Caco-2 (cell line): ENCODE measurements around the gene HMCN1. TPM values are rescaled to one million over a fixed set of nuclear protein-coding genes. Genes with fewer than 3 reads are reported as not detected.

ENCODE experiments used
- BruUV-seq: library from RNA; stranded (reverse); fragments of 400-500 nt; replicated peaks from 2 replicates; lab custom pipeline; 2021; lab: Mats Ljungman, UMichigan
- CTCF ChIA-PET: fragments of 300-600 bp; sonication (Branson Sonifier 250); formaldehyde crosslinking; loops from one replicate; lab custom pipeline; 2022; ENCODE audit warnings: antibody characterized with exemption; lab: Charles Lee
- POLR2A ChIA-PET: fragments of 300-600 bp; sonication (Branson Sonifier 250); formaldehyde crosslinking; loops from one replicate; lab custom pipeline; 2022; ENCODE audit warnings: antibody characterized with exemption; lab: Charles Lee
- DNase-seq, 2 experiments: peaks; one replicate each; pipeline versions ENCODE4 v3.0.0 to v3.0.0-alpha.2; 2020 to 2022
- H3K27me3 ChIP-seq: replicated peaks from 2 replicates; pipeline ENCODE4 v1.6.0; 2011; ENCODE audit warnings: low read length; ENCODE audit not compliant: control insufficient read depth, insufficient read depth
- H3K36me3 ChIP-seq: 2 replicates; pipeline ENCODE4 v1.5.1; 2011; ENCODE audit warnings: low read length; ENCODE audit not compliant: control insufficient read depth, insufficient read depth
- H3K4me1 ChIP-seq: fragments of 250-450 bp; sonication (Bioruptor Pico); 2 replicates; pipeline ENCODE4 v1.5.1; 2020; ENCODE audit warnings: mild to moderate bottlenecking
- H3K4me3 ChIP-seq: 2 replicates; pipeline ENCODE4 v1.5.1; 2011; ENCODE audit warnings: low read depth, mild to moderate bottlenecking, control low read depth, low read length
- H3K9me3 ChIP-seq: fragments of 250-450 bp; sonication (Bioruptor Pico); 2 replicates; pipeline ENCODE4 v1.5.1; 2020; ENCODE audit warnings: mild to moderate bottlenecking, moderate library complexity
- H3K27ac Mint-ChIP-seq: one replicate; pipeline ENCODE4 v1.8.0; 2022; ENCODE audit warnings: mixed read lengths; ENCODE audit not compliant: unreplicated experiment
- H3K27me3 Mint-ChIP-seq: one replicate; pipeline ENCODE4 v1.8.0; 2022; ENCODE audit warnings: mixed read lengths; ENCODE audit not compliant: insufficient read depth, unreplicated experiment
- H3K36me3 Mint-ChIP-seq: one replicate; pipeline ENCODE4 v1.8.0; 2022; ENCODE audit warnings: mild to moderate bottlenecking, mixed read lengths; ENCODE audit not compliant: insufficient read depth, unreplicated experiment
- H3K4me1 Mint-ChIP-seq: one replicate; pipeline ENCODE4 v1.8.0; 2022; ENCODE audit warnings: low read depth, mixed read lengths; ENCODE audit not compliant: unreplicated experiment
- H3K4me3 Mint-ChIP-seq: one replicate; pipeline ENCODE4 v1.8.0; 2022; ENCODE audit warnings: mild to moderate bottlenecking, moderate library complexity, mixed read lengths; ENCODE audit not compliant: unreplicated experiment
- H3K9me3 Mint-ChIP-seq: one replicate; pipeline ENCODE4 v1.8.0; 2022; ENCODE audit warnings: mixed read lengths; ENCODE audit not compliant: unreplicated experiment
- intact Hi-C: fragments of 100-400 bp; cut with micrococcal nuclease; formaldehyde crosslinking; loops from one replicate; pipeline ENCODE4 v1.10.0; 2022; ENCODE audit not compliant: unreplicated experiment
- total RNA-seq: library from RNA; stranded (reverse); gene quantifications from 2 replicates; pipeline ENCODE4 v1.2.3, GENCODE V29; 2022
- TF ChIP-seq, protein P1 (sequence below), 2 experiments: fragments of 200-600 bp in 1 of 2; IDR thresholded peaks; 1 replicate in 1 of 2; 2 replicates in 1 of 2; pipeline versions ENCODE4 v1.5.1 to v1.8.0; 2011 to 2022; ENCODE audit warnings: antibody characterized with exemption in 1 of 2, control low read depth in 1 of 2, inconsistent platforms in 1 of 2, low read depth in 1 of 2, low read length in 1 of 2, mild to moderate bottlenecking in 1 of 2, moderate library complexity in 1 of 2; ENCODE audit not compliant: insufficient read depth in 1 of 2, severe bottlenecking in 1 of 2, unreplicated experiment in 1 of 2

HMCN1 gene
- total RNA-seq, 1 experiment from 2014 or later: 0.02 TPM

DNA sequence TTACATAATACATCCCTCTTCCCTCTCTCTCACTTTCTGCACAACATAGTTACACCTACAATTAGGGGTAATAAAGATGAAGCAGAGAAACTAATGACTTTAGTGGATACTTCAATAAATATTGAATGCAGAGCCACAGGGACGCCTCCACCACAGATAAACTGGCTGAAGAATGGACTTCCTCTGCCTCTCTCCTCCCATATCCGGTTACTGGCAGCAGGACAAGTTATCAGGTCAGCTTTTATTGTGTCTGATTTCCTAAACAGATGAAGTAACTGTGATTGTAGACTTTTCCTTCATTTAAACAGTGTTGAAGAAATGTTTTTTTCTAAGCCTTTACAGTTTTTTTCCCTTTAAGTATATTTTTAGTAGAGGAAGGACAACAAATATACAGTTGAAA is 359.2 kb downstream of the HMCN1 start:
- TF ChIP-seq, protein P1, sequence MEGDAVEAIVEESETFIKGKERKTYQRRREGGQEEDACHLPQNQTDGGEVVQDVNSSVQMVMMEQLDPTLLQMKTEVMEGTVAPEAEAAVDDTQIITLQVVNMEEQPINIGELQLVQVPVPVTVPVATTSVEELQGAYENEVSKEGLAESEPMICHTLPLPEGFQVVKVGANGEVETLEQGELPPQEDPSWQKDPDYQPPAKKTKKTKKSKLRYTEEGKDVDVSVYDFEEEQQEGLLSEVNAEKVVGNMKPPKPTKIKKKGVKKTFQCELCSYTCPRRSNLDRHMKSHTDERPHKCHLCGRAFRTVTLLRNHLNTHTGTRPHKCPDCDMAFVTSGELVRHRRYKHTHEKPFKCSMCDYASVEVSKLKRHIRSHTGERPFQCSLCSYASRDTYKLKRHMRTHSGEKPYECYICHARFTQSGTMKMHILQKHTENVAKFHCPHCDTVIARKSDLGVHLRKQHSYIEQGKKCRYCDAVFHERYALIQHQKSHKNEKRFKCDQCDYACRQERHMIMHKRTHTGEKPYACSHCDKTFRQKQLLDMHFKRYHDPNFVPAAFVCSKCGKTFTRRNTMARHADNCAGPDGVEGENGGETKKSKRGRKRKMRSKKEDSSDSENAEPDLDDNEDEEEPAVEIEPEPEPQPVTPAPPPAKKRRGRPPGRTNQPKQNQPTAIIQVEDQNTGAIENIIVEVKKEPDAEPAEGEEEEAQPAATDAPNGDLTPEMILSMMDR (IDR thresholded peaks at IDR 0.05; ENCODE audit: insufficient read depth in 1 of 2, low read depth in 1 of 2, low read length in 1 of 2, severe bottlenecking in 1 of 2, unreplicated experiment in 1 of 2): no peak
- Histone ChIP-seq H3K27me3 (no peaks in the 10 kb centered on the region), H3K36me3 (no peaks in the 10 kb centered on the region), H3K4me3 (no peak overlapping the region), H3K4me1 (no peaks in the 10 kb centered on the region), H3K9me3 (no peaks in the 10 kb centered on the region; the same call in 1 of the 2 replicates)
- no peak for DNase-seq
- Mint-ChIP-seq H3K36me3 (no peaks in the 10 kb centered on the region), H3K4me3 (no peak overlapping the region), H3K27ac (no peak overlapping the region), H3K27me3 (peaks cover 3% of the 10 kb centered on the region), H3K9me3 (no peaks in the 10 kb centered on the region), H3K4me1 (no peaks in the 10 kb centered on the region)
- BruUV-seq: no TSS peak
- ChIA-PET POLR2A (no interaction called here), CTCF (no interaction called here)
- intact Hi-C loops: no loop called here

GRCh38 chr1:186094172-186094571 is 360.0 kb downstream of the HMCN1 start:
- POLR2A ChIA-PET: no interaction called here
- no peak overlapping the region for H3K4me3 ChIP-seq
- Mint-ChIP-seq H3K27ac (no peak overlapping the region), H3K27me3 (peaks cover 5% of the 10 kb centered on the region), H3K4me3 (no peak overlapping the region), H3K36me3 (no peaks in the 10 kb centered on the region), H3K4me1 (no peaks in the 10 kb centered on the region), H3K9me3 (no peaks in the 10 kb centered on the region)
- no peaks in the 10 kb centered on the region for H3K36me3 ChIP-seq
- CTCF ChIA-PET: no interaction called here
- H3K9me3 ChIP-seq: no peaks in the 10 kb centered on the region; the same call in 1 of the 2 replicates
- intact Hi-C loops: no loop called here
- DNase-seq: no peak
- BruUV-seq: no TSS peak
- no peaks in the 10 kb centered on the region for H3K4me1 ChIP-seq
- H3K27me3 ChIP-seq: no peaks in the 10 kb centered on the region
- TF ChIP-seq, protein P1 (IDR thresholded peaks at IDR 0.05; ENCODE audit: insufficient read depth in 1 of 2, low read depth in 1 of 2, low read length in 1 of 2, severe bottlenecking in 1 of 2, unreplicated experiment in 1 of 2): no peak

GRCh38 chr1:186099336-186100104 is 365.3 kb downstream of the HMCN1 start:
- H3K36me3 ChIP-seq: no peaks in the 10 kb centered on the region
- H3K4me1 ChIP-seq: no peaks in the 10 kb centered on the region
- intact Hi-C loops: no loop called here
- ChIA-PET POLR2A (no interaction called here), CTCF (no interaction called here)
- H3K27me3 ChIP-seq: no peaks in the 10 kb centered on the region
- Mint-ChIP-seq H3K4me1 (no peaks in the 10 kb centered on the region), H3K9me3 (no peaks in the 10 kb centered on the region), H3K36me3 (no peaks in the 10 kb centered on the region), H3K27ac (no peak overlapping the region), H3K4me3 (no peak overlapping the region), H3K27me3 (peaks cover 13% of the 10 kb centered on the region)
- no peaks in the 10 kb centered on the region; the same call in 1 of the 2 replicates for H3K9me3 ChIP-seq
- TF ChIP-seq, protein P1 (IDR thresholded peaks at IDR 0.05; ENCODE audit: insufficient read depth in 1 of 2, low read depth in 1 of 2, low read length in 1 of 2, severe bottlenecking in 1 of 2, unreplicated experiment in 1 of 2): no peak
- no TSS peak for BruUV-seq
- DNase-seq: no peak
- no peak overlapping the region for H3K4me3 ChIP-seq
